ENCODE measurements around the gene C11orf71. TPM values are rescaled to one million over a fixed set of nuclear protein-coding genes. Genes with fewer than 3 reads are reported as not detected.

The C11orf71 gene
- total RNA-seq, 1 experiment from 2014 or later: 5.6 TPM

GRCh38 chr11:114440971-114441763 lies 40.9 kb upstream of the C11orf71 start:
- no peaks in the 10 kb centered on the region for H3K9me3 Mint-ChIP-seq (ENCODE audit: unreplicated experiment)
- intact Hi-C loops (cut with micrococcal nuclease): loop anchor here (1.0 to 2.0 kb wide), 4 partner anchors 41 to 161 kb away; partner anchors contain the start of genes C11orf71 and RBM7
- peaks cover 15% of the 10 kb centered on the region for H3K4me1 Mint-ChIP-seq (ENCODE audit: insufficient read depth, unreplicated experiment)
- peak overlapping the region; percentile 45 for H3K4me3 Mint-ChIP-seq (ENCODE audit: unreplicated experiment)
- no peak for TF ChIP-seq CTCF (IDR thresholded peaks at IDR 0.05; ENCODE audit: unreplicated experiment)
- ChIA-PET POLR2A (interaction anchor here (1.0 to 4.1 kb wide), 6 partner anchors 8 to 145 kb away, joined by 3 to 50 read pairs (median 10); partner anchors contain the start of genes C11orf71, NNMT and RBM7), CTCF (interaction anchor here (0.6 to 1.2 kb wide), 3 partner anchors 9 to 97 kb away, joined by 3 to 5 read pairs (median 3); no protein-coding TSS in a partner anchor)
- H3K27ac Mint-ChIP-seq (ENCODE audit: low read depth, unreplicated experiment): peak overlapping the region; percentile 63
- no peaks in the 10 kb centered on the region for H3K27me3 Mint-ChIP-seq (ENCODE audit: insufficient read depth, unreplicated experiment)
- DNase-seq (ENCODE audit: unreplicated experiment): no peak
- BruUV-seq (replicated peaks): no TSS peak
- H3K36me3 Mint-ChIP-seq (ENCODE audit: insufficient read depth, unreplicated experiment): peaks cover 32% of the 10 kb centered on the region

GRCh38 chr11:114440121-114440860 lies 40.0 kb upstream of the C11orf71 start:
- DNase-seq (ENCODE audit: unreplicated experiment): no peak
- no peak for TF ChIP-seq CTCF (IDR thresholded peaks at IDR 0.05; ENCODE audit: unreplicated experiment)
- intact Hi-C loops (cut with micrococcal nuclease): loop anchor here (1.0 to 2.0 kb wide), 4 partner anchors 40 to 160 kb away; partner anchors contain the start of genes C11orf71 and RBM7
- CTCF ChIA-PET: interaction anchor here (0.6 to 1.2 kb wide), 4 partner anchors 9 to 96 kb away, joined by 3 to 5 read pairs (median 4); no protein-coding TSS in a partner anchor
- H3K9me3 Mint-ChIP-seq (ENCODE audit: unreplicated experiment): no peaks in the 10 kb centered on the region
- peaks cover 13% of the 10 kb centered on the region for H3K4me1 Mint-ChIP-seq (ENCODE audit: insufficient read depth, unreplicated experiment)
- BruUV-seq (replicated peaks): no TSS peak
- peak overlapping the region; percentile 99 for H3K4me3 Mint-ChIP-seq (ENCODE audit: unreplicated experiment)
- POLR2A ChIA-PET: interaction anchor here (0.6 to 4.1 kb wide), 10 partner anchors 8 to 145 kb away, joined by 3 to 50 read pairs (median 6); partner anchors contain the start of genes C11orf71, NNMT and RBM7
- H3K27me3 Mint-ChIP-seq (ENCODE audit: insufficient read depth, unreplicated experiment): no peaks in the 10 kb centered on the region
- peak overlapping the region; percentile 93 for H3K27ac Mint-ChIP-seq (ENCODE audit: low read depth, unreplicated experiment)
- H3K36me3 Mint-ChIP-seq (ENCODE audit: insufficient read depth, unreplicated experiment): peaks cover 23% of the 10 kb centered on the region

- intact Hi-C loops (cut with micrococcal nuclease): loop anchor here (1.0 to 2.0 kb wide), 4 partner anchors 39 to 159 kb away; partner anchors contain the start of genes C11orf71 and RBM7
- no TSS peak for BruUV-seq (replicated peaks)
- Mint-ChIP-seq H3K36me3 (ENCODE audit: insufficient read depth, unreplicated experiment) (peaks cover 15% of the 10 kb centered on the region), H3K4me3 (ENCODE audit: unreplicated experiment) (peak within 1 kb of the TSS; percentile 99), H3K9me3 (ENCODE audit: unreplicated experiment) (no peaks in the 10 kb centered on the region), H3K4me1 (ENCODE audit: insufficient read depth, unreplicated experiment) (peaks cover 13% of the 10 kb centered on the region), H3K27ac (ENCODE audit: low read depth, unreplicated experiment) (peak within 1 kb of the TSS; percentile 93), H3K27me3 (ENCODE audit: insufficient read depth, unreplicated experiment) (no peaks in the 10 kb centered on the region)
- POLR2A ChIA-PET: interaction anchor here (0.6 to 4.1 kb wide), 22 partner anchors 8 to 144 kb away, joined by 3 to 50 read pairs (median 5); partner anchors contain the start of genes C11orf71, NNMT and RBM7
- CTCF ChIA-PET: interaction anchor here (0.6 to 1.2 kb wide), 8 partner anchors 10 to 378 kb away, joined by 3 to 5 read pairs (median 4); no protein-coding TSS in a partner anchor
- peak; percentile 12 for TF ChIP-seq CTCF (IDR thresholded peaks at IDR 0.05; ENCODE audit: unreplicated experiment)
- peak; percentile 96 for DNase-seq (ENCODE audit: unreplicated experiment)
Measured at GRCh38 chr11:114439229-114440120, 39.2 kb upstream of the C11orf71 start, which contains the start of gene REXO2. Gene REXO2 (plus strand): TSS chr11:114439467. CDS start chr11:114439529, 62 bp downstream.

All from MCF 10A (cell line).